ENCODE results near the gene FNDC5. TPM values are rescaled to one million over a fixed set of nuclear protein-coding genes. Genes with fewer than 3 reads are reported as not detected.

Gene FNDC5
- polyA plus RNA-seq, 2 of the 4 experiments (the other 2 are of a cell fraction) = 0.26 to 0.99 TPM

DNA sequence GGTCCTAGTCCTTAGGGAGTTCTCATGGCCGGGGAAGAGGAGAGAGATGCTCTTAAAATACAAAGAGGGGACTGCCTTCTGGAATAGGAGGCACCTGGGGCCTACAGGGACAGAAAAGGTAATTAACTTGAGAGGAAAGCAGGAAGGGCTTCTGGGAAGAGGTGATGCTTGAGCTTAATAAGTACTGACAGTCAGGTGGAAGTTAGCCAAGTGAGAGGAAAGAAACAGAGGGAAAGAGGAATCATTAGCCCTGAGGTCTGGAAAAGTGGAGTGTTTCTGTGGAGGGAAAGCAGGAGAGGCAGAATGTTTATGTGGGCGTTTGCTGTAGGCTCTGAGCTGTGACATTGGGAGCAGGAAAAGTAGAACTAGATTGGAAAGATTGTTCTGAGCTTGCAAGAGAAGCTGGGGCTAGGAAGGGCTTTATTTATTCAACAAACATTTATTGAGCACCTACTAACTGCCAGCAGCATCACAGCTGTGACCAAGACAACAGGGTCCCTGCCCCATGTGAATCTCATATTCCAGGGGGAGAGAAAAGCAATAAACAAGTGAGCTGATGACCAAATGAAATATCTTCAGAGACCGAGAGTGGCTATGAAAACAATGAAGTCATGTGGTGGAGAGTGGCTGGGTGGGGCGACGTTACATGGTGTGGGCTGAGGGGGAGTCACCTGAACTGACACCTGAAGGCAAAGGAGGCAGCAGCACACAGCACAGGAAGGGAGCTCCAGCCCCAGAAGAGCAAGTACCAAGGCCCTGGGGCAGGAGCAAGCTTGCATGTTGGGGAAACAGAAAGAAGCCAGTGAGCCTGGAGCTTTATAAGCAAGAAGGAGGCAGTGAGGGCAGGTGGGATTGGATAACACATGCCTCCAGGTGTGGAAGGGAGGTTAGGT lies 4.4 kb upstream of the FNDC5 start:
- DNase-seq (ENCODE audit: low read depth in 1 of 2, low spot score in 1 of 2) = no peak
- Histone ChIP-seq H3K4me2 (no peak overlapping the region), H3K27ac (no peak overlapping the region), H3K4me3 (no peak overlapping the region), H3K4me1 (0 out of 3 replicates have a peak, but pooled peaks cover 2% of the 10 kb centered on the region), H3K9me3 (no peaks in the 10 kb centered on the region)
- no peak for FAIRE-seq
- no peak for TF ChIP-seq EP300 (IDR thresholded peaks at IDR 0.05)
- no peak for TF ChIP-seq ZC3H11A (IDR thresholded peaks at IDR 0.05)
- TF ChIP-seq RCOR1 (IDR thresholded peaks at IDR 0.05; ENCODE audit: low read depth, low read length) = no peak
- no peak for TF ChIP-seq FOSB (CRISPR knock-in tag; IDR thresholded peaks at IDR 0.05)
- TF ChIP-seq CHD2 (IDR thresholded peaks at IDR 0.05; ENCODE audit: low read length, partially characterized antibody) = no peak
- CTCF ChIA-PET = interaction anchor here (1.0 to 3.9 kb wide), 14 partner anchors 9 to 474 kb away, joined by 3 to 40 read pairs (median 5); partner anchors contain the start of gene HPCA
- 45% methylated on average over 5 of the region's 5 CpGs for WGBS (ENCODE audit: missing lambda C conversion rate)
- no peak for ATAC-seq
- POLR2A ChIA-PET = no interaction called here

- CTCF ChIA-PET = interaction anchor here (0.6 to 3.9 kb wide), 25 partner anchors 9 to 425 kb away, joined by 3 to 40 read pairs (median 4); partner anchors contain the start of gene HPCA
- TF ChIP-seq, protein P1, sequence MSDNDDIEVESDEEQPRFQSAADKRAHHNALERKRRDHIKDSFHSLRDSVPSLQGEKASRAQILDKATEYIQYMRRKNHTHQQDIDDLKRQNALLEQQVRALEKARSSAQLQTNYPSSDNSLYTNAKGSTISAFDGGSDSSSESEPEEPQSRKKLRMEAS (IDR thresholded peaks at IDR 0.05) = no peak
- TF ChIP-seq RAD21 (conservative IDR thresholded peaks at IDR 0.05 in 1 of 2, IDR thresholded peaks at IDR 0.05 in 1 of 2) = no peak
- TF ChIP-seq CBX2 (IDR thresholded peaks at IDR 0.05; ENCODE audit: borderline replicate concordance, low read depth) = no peak
- TF ChIP-seq PBX3 (IDR thresholded peaks at IDR 0.05) = no peak
- TF ChIP-seq, protein P2, sequence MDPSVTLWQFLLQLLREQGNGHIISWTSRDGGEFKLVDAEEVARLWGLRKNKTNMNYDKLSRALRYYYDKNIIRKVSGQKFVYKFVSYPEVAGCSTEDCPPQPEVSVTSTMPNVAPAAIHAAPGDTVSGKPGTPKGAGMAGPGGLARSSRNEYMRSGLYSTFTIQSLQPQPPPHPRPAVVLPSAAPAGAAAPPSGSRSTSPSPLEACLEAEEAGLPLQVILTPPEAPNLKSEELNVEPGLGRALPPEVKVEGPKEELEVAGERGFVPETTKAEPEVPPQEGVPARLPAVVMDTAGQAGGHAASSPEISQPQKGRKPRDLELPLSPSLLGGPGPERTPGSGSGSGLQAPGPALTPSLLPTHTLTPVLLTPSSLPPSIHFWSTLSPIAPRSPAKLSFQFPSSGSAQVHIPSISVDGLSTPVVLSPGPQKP (IDR thresholded peaks at IDR 0.05; ENCODE audit: low read depth, low read length) = no peak
- TF ChIP-seq ZC3H11A (IDR thresholded peaks at IDR 0.05) = no peak
- no peak for TF ChIP-seq RFX5 (IDR thresholded peaks at IDR 0.05)
- no peak for TF ChIP-seq POLR2A (IDR thresholded peaks at IDR 0.05; ENCODE audit: low read length)
- no peak for TF ChIP-seq HEYL (CRISPR knock-in tag; IDR thresholded peaks at IDR 0.05)
- TF ChIP-seq, protein P3, sequence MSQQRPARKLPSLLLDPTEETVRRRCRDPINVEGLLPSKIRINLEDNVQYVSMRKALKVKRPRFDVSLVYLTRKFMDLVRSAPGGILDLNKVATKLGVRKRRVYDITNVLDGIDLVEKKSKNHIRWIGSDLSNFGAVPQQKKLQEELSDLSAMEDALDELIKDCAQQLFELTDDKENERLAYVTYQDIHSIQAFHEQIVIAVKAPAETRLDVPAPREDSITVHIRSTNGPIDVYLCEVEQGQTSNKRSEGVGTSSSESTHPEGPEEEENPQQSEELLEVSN (IDR thresholded peaks at IDR 0.05; ENCODE audit: borderline replicate concordance, low read depth) = no peak
- TF ChIP-seq HDAC2 (IDR thresholded peaks at IDR 0.05) = no peak
- no peak for TF ChIP-seq ATOH8 (CRISPR knock-in tag; IDR thresholded peaks at IDR 0.05; ENCODE audit: low read depth)
- TF ChIP-seq HOXB13 (CRISPR knock-in tag; IDR thresholded peaks at IDR 0.05; ENCODE audit: low read depth) = no peak
- no peak for TF ChIP-seq JUNB (IDR thresholded peaks at IDR 0.05)
- TF ChIP-seq EHF (CRISPR knock-in tag; IDR thresholded peaks at IDR 0.05) = no peak
- no peak for TF ChIP-seq KDM5A (IDR thresholded peaks at IDR 0.05)
- no peak for TF ChIP-seq JUN (IDR thresholded peaks at IDR 0.05)
- TF ChIP-seq ESRRA (IDR thresholded peaks at IDR 0.05; ENCODE audit: borderline replicate concordance, low read length) = no peak
- no peak for TF ChIP-seq RCOR1 (IDR thresholded peaks at IDR 0.05; ENCODE audit: low read depth, low read length)
- TF ChIP-seq SMC3 (IDR thresholded peaks at IDR 0.05) = no peak
- H3K27ac ChIP-seq = no peak overlapping the region
- 0 out of 3 replicates have a peak, but pooled peaks cover 2% of the 10 kb centered on the region for H3K4me1 ChIP-seq
- POLR2A ChIA-PET = no interaction called here
- FAIRE-seq (no peak), DNase-seq (ENCODE audit: low read depth in 1 of 2, low spot score in 1 of 2) (no peak), ATAC-seq (no peak)
- no peaks in the 10 kb centered on the region for H3K9me3 ChIP-seq
- H3K4me2 ChIP-seq = no peak overlapping the region
- no peak overlapping the region for H3K4me3 ChIP-seq
- 38% methylated on average over 4 of the region's 5 CpGs for WGBS (ENCODE audit: missing lambda C conversion rate)
These were observed 2.8 kb upstream of the FNDC5 start for GRCh38 chr1:32873484-32873883.
